Femur (tissue), 1 donor: Measurements from ENCODE around the gene KIF14.
"Not testable (repeated sequence)": the region's sequence is repeated elsewhere in the genome, so short reads cannot be mapped to it uniquely, and the experiment has no call there.

Experiments
- DNase-seq: peaks from one replicate; pipeline ENCODE4 v3.0.0-alpha.2; 2017

KIF14 gene

DNA sequence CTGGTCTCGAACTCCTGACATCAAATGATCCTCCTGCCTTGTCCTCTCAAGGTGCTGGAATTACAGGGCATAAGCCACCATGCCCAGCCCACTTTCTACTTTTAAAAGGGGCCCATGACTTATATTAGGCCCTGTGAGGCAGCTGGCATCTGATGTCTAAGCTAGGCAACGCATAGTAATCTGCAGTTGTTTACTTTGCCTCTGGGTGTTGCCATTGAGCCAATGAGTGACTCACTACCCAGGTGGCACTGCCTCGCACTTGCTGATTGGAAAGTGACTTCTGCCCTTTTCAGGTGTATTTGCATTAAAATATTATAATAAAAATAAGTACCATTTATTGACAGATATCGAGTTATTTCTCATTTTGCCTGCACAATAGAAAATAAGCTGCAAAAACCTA, 84.9 kb downstream of the KIF14 start:
- no peak for DNase-seq

- DNase-seq = no peak
Measured at GRCh38 chr1:200530623-200531261, 89.8 kb downstream of the KIF14 start.

GRCh38 chr1:200528858-200529606, 91.5 kb downstream of the KIF14 start:
- DNase-seq = no peak

DNA sequence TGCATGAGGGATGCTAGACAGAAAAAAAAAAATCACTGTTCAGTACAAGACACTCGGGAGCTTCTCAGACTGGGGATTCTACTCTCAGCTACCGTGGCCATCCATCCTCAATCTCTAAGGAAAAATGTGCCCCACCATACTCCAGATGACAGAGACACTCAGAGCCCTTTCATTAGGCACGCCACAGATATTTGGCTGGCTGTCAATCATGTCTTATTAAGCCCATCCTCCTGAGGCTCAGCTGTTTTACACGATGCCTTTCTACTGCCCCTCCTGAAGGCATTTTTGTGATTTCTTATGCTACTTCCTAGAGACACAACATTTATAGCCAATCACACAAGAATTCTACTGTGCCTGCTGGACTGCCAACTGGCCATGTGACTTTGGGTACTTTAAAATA, 92.9 kb downstream of the KIF14 start:
- DNase-seq = no peak

GRCh38 chr1:200526709-200527612, 93.6 kb downstream of the KIF14 start:
- no peak for DNase-seq

- DNase-seq = peak; percentile 43
Measured at GRCh38 chr1:200525090-200525987, 95.2 kb downstream of the KIF14 start.

GRCh38 chr1:200524551-200524950, 96.0 kb downstream of the KIF14 start:
- DNase-seq = not testable (repeated sequence)

DNA sequence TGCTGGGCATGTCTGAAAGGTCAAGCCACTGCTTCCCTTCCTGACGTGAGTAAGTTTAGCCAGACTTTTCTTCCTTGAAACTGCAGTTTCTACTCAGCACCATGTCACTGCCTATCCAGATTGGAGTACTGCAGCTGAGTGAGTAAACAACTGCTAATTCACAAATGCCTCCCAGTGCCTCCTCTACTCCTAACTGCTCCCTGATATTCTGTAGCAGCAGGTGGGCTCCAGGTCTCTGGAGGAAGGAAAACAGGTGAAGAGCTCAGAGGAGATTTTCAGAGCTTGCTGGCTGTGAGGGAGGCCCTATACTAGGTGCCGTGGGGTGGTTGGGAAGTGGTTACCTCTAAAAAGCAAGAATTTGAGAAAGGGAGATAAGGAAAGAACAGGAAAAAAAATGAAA, 96.5 kb downstream of the KIF14 start:
- DNase-seq = no peak

DNA sequence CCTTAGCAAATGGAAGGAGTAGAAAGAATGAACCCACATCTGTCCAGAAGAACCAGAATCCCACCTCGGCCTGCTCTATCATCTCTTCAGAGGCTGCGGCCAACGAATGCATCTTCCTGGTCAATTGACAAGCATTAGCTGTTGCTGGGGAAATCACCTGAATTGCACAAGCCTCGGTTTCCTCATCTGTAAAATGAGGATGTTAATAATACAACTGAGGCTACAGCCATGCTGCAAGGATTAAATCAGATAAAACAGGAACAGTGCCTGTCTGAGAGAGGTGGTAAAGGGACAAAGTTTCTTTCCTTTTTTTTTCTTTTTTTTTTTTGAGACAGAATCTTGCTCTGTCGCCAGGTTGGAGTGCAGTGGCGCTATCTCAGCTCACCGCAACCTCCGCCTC, 99.8 kb downstream of the KIF14 start:
- DNase-seq = no peak

DNA sequence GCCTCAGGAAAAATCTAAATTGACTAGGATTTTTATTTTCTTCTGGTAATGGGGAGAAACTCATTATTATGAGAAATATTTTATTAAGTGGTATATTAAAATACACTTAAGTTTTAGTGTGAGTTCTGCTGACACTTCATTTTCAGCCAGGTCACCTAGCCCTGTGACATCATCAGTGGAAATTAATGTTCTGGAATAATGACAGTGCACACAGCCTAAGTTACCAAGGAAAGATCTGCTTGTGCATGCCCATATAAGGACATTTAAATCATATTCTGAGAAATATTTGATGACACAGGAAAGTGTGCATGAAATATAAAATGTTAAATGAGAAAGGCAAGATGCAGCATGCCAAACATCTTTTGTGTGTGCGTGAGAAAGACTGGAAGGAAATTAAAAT, 102.0 kb downstream of the KIF14 start:
- DNase-seq = no peak

GRCh38 chr1:200512191-200512590, 108.4 kb downstream of the KIF14 start:
- no peak for DNase-seq

DNA sequence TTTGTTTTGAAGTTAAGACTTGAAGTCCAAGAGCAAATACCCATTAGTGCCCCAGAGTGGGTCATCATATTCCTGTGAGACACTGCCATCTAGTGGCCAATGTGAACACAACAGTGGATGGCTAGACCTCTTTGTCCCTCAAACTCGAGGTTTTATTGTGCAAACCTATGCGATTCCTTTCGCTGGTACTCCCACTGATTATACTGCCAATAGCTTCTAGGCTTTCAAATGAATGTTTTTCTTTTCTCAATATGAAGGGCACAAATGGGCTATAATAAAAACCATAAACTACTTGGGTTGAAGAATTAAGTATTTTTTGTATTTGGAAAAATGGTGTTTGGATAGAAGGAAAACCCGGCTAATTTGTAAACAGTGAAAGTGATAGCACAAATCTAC, 110.3 kb downstream of the KIF14 start:
- DNase-seq = peak; percentile 77

DNA sequence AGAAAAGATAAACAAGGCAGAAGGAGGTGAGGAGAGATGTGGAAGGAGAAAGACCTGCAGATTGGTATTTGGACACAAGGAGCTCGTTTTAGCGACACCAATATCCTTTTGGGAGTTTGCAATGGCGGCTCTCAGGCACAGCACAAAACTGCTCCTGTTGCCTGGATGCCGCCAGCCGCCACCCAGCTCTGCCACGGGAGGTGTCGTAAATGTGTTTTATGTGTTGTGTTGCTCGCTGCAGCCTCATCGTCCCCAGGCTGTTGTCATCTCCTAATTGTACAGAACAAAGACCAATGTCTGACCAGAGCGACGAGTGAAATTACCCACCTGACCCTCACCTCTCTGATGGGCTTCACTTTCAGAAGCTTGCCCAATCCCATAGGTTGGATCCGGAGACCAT, 114.1 kb downstream of the KIF14 start:
- no peak for DNase-seq

DNA sequence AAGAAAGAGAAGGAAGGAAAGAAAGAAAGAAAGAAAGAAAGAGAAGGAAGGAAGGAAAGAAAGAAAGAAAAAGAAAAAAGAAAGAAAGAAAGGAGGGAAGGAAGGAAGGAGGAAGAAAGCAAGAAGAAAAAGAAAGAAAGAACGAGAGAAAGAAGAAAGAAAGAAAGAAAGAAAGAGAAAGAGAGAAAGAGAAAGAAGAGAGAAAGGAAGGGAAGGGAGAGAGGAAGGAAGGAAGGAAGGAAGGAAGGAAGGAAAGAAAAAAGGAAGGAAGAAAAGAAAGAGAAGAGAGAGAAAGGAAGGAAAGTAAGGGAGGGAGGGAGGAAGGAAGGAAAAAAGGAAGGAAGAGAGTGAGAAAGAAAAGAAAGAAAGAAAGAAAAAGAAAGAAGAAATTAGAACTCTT, 115.3 kb downstream of the KIF14 start:
- DNase-seq = no peak
